Non-pigmented ciliary epithelial cell (primary cell): ENCODE data around the gene STIM1.
"Not testable (repeated sequence)": the region's sequence is repeated elsewhere in the genome, so short reads cannot be mapped to it uniquely, and the experiment has no call there.

Experiments
- DNase-seq: peaks from one replicate; pipeline ENCODE4 v3.0.0-alpha.2; 2010; ENCODE audit warnings: low read depth

The STIM1 gene

DNA sequence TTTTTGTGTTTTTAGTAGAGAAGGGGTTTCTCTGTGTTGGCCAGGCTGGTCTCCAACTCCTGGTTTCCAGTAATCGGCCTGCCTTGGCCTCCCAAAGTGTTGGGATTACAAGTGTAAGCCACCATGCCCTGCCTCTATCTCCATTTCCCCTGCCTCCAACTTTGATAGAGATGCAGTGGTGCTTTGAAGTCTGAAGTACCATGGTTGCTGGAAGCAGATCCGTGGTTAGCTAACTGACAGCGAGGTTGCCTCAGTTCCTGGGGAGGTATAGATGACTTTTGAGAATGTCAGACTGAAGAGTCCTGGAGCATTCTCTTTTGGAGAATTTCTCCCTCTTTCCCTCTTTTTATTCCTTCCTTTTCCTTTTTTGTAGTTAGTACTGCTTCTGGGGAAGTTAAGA, 127.6 kb downstream of the STIM1 start:
- DNase-seq: no peak

DNA sequence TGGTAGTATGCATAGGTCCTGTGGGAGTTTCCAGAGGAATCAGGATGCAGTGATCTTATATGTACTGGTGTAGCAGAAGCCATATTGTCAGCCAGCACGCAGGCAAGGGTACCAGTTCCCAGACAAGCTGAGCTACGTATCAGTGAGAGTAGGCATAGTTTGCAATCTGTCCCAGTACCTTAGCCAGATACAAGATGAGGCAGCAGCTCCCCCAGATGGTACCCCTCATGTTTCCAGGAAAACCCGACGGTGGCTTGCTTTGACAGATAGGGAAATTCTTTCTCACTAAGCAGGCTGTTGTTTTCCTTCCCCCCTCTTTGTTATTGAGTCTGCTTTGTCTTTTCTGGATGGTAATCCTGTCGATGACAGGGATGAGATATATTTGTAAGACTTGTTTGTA, 129.4 kb downstream of the STIM1 start:
- no peak for DNase-seq

DNA sequence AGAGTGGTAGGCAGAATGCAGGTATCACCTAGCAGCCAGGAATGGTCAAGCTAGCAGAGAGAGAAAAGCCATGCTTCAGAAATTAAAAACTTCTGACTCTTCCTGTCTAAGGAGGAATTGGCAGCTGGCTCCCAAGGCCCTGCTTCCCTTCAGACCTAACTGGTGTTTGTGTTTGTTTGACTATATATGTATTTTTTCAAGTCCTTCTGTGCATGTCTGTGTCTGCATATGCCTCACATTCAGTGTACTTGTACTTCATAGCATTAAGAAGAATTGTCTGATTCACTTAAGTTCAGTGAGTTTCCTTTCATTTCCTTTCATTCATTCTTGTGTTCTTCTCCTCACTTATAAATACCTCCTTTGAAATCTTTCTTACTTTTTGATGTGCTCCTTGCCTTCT, 130.2 kb downstream of the STIM1 start:
- DNase-seq: no peak

DNA sequence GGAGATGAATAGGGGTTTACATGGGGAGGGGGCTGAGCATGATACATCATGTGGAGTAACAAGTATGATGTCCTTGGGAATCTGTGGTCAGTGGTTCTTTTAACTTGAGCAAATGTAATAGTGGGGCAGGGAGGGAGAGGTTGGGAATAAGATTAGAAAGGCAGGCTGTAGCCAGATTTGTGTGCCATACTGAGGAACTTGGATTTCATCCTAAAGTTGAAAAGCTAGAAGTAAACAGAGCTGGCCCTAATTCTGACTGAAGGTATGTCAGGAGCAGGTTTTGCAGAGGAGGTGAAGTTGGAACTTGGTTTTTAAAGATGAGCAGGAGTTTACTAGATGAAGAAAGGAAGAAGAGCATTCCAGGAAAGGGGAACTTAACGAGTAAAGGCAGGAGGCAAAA, 130.8 kb downstream of the STIM1 start:
- no peak for DNase-seq

DNA sequence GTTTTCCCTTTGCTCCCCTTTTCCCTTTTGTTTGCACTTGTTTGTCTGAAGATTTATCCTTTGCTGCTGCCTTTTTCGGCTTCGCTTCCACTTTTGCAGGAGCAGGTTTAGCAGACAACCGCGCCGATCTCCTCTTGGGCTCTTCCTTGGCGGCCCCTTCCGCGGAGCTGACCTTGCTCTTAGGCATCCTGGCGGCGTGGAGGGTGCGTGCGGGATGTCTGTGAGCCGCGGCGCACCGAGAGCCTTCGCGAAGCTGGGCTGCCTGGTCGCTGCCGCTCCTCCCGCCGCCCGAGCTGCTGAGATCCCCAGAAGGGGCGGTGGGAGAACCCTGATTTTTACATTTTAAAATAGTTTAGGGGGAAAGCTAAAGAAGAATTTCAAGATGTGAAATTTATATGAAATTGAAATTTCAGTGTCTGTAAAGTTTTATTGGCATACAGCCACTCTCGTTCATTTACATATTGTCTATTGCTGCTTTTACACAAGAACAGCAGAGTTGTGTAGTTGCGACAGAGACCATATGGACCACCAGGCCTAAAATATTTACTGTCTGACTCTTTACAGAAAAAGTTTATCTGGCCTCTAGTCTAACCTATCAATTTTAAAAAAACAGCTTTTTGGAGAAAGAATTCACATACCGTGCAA, 133.9 kb downstream of the STIM1 start:
- DNase-seq: no peak

DNA sequence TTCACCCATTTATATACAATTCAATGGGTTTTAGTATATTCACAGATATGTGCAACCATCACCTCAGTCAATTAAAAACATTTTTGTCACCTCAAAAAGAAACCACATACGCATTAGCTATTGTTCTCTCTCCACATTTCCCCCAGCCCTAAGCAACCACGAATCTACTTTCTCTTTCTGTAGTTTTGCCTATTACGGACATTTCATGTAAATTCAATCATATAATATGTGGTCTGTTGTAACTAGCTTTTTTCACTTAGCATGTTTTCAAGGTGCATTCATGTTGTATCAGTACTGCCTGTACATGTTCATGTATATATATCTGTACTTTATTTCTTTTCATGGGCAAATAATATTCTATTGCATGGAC, 134.4 kb downstream of the STIM1 start:
- no peak for DNase-seq

DNA sequence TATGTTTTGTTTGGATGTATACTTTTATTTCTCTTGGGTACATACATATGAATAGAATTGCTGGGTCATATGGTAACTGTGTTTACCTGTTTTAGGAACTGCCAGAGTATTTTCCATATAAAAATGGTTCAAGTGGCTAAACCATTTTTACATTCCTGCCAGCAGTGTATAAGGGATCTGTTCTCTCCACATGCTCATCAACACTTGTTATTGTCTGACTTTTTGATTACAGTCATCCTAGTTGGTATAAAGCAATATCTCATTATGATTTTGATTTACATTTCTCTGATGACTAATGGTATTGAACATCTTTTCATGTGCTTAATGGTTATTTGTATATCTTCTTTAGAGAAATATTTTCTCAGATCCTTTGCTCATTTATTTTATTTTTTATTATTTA, 134.9 kb downstream of the STIM1 start:
- DNase-seq: no peak

DNA sequence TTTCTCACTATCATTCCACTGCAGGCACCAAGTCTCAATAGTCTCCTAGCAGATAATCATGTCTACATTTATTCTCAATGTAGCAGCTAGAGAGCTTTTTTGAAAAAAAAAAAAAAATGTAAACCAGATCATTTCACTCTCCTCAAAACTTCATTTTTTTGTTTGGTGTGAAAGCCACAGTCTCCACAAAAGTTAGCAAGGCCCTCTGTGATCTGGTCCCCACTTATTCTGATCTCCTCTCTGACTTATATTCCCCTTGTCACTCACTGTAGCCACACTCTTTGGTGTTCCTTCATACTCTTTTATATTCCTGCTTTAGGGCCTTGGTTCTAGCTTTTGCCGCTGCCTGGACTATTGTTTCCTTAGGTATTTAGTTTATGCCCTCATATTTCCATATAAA, 137.5 kb downstream of the STIM1 start:
- no peak for DNase-seq

DNA sequence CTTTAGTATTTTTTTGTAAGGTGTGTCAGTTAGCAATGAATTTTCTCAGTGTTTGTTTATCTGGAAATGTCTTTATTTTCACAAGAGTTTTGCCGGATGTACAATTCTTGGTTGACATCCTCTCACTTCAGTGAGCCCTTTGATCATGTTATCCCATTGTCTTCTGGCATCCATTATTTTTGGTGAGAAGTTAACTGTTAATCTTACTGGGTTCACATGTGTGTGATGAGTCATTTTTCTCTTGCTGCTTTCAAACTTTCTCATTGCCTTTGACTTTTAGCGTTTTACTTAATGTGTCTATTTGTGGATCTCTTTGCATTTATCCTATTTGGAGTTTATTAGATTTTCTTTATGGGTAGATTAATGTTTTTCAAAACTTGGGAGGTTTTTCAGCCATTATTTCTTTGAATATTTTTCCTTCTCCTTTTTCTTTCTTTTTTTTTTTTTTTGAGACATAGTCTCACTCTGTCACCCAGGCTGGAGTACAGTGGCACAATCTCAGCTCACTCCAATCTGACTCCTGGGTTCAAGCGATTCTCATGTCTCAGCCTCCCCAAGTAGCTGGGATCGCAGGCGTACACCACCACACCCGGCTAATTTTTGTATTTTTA, 138.7 kb downstream of the STIM1 start:
- DNase-seq: no peak

DNA sequence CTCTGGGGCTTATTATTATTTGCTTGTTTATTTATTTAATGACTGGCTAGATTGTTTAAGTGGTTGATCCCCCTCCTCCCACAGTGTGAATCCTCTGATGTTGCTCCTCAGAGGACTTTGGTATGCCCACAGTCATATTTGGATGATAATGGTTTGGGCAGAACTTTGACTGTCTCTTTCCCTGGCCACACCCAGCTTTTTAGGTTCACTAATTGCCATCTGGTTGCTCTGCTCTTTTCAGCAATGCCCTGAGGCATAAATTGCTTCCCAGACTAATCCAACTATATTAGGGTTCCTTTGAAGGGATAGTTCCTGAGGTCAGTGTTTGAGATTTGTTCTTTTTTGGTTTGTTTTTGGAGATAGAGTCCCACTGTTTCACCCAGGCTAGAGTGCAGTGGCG, 139.8 kb downstream of the STIM1 start:
- no peak for DNase-seq

DNA sequence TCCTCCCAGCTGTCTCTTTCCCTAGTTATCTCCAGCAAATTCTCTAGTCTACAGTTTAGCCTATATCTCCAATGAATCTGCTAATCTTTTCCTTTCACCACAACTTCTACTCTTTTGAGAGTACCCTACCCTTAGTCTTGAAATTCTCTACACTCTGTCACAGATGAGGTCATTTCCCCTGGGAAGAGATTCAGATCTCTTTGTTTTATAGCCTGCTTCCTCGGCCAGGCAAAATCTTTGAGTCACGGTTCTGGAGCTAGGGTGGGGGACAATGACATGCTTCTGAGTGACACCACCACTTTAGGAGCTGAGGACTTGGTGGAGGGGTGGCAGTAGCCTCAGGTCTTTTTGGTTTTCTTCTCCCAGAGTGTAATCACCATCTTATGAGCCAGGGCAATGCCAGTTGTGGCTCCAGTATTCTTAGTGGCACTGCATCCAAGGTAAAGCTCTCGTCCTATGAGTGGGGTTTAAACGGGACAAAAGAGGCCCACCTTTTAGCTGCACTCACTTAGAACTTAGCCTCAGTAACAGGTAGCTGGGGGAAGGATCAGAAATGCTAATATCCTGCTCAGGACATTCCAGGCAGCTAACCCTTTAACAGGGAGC, 140.6 kb downstream of the STIM1 start:
- DNase-seq: no peak

DNA sequence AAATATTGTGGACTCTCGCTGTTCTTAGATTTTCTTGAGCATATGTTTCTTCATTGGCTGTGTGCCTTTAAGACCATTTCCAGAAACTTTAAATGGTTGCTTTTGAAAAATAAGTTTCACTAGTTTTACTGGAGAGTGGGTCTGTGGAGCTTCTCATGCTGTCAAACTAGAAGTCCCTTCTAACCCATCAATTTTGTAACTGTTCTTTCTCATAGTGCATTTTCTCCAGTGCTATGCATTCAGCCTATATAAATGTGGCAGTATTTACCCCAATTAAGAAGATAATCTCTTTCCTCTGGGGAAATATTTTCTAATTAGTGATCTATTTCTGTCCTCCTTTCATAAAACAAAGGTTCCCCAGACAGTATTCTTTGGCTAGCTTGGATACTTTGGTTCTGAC, 141.2 kb downstream of the STIM1 start:
- no peak for DNase-seq

DNA sequence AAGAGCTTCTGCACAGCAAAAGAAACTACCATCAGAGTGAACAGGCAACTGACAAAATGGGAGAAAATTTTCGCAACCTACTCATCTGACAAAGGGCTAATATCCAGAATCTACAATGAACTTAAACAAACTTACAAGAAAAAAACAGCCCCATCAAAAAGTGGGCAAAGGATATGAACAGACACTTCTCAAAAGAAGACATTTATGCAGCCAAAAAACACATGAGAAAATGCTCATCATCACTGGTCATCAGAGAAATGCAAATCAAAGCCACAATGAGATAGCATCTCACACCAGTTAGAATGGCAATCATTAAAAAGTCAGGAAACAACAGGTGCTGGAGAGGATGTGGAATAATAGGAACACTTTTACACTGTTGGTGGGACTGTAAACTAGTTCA, 149.3 kb downstream of the STIM1 start:
- DNase-seq: not testable (repeated sequence)

DNA sequence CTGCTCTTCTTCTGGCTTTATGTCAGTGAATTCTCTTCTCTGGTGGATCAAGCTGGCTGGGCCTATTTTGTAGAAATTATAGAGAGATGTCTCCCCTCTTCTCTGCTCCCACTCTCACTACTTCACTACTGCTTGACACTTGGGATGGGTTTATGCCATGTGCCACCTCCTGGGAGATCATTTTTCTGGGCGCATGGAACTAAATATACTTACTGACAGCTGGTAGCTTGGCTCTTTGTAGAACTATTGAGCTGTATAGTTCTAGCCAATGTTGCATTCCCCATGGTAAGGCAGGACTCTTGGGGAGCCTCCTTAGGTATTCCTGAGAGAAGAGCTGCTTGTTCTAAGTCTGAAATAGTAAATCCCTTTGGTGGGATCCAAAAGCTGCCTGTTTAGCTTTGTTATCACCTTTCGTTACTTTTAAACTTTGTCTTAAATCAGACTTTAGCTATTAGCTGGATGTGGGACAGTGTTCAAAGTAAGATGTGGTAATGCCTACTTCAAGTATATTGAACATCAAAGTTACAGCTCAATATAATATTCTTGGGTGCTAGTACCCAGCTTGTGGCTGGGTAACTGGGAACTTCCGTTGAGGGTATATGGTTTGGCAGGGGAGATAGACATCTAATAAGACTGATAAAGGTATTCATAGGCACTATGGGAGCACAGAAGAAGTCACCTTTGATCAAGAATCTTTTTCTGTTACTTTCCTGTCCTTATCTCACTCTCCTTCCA, 151.6 kb downstream of the STIM1 start:
- no peak for DNase-seq

DNA sequence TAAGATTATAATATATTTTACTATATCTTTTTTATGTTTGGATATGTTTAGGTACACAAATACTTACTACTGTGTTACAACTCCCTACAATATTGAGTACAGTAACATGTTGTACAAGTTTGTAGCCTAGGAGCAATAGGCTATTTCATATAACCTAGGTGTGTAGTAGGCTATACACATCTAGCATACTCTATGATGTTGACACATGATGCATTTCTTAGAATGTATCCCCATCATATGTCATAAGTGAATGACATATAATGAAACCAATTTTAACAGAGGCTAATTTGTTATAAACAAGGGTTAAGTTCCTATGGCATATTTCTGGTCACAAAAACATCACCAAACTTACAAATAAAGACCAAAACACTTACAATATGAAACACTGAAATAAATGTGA, 152.7 kb downstream of the STIM1 start:
- DNase-seq: no peak

DNA sequence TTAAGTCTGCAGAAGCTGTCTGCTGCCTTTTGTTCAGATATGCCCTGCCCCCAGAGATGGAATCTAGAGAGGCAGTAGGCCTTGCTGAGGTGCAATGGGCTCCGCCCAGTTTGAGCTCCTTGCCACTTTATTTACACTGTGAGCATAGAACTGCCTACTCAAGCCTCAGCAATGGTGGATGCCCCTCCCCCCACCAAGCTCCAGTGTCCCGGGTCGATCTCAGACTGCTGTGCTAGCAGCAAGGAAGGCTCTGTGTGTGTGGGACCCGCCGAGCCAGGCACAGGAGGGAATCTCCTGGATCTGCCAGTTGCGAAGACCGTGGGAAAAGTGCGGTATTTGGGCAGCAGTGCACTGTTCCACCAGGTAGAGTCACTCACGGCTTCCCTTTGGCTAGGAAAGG, 161.1 kb downstream of the STIM1 start:
- not testable (repeated sequence) for DNase-seq

DNA sequence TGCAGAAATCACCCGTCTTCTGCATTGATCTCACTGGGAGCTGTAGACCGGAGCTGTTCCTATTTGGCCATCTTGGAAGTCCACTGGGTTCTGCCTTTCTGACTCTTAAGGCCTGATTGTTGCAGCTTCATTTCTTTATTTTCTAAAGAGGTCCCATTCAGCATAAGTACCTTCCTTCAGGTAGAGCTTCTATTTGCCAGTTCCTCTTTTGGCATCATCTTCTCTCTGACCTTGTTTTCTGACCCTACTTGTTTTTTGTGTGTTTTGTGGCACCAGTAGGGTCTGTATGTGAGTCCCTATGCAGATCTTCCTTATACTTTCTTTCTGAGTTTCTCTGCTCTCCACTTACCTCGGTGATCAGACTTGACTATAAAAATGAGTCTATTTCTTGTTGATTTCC, 161.7 kb downstream of the STIM1 start:
- DNase-seq: no peak

DNA sequence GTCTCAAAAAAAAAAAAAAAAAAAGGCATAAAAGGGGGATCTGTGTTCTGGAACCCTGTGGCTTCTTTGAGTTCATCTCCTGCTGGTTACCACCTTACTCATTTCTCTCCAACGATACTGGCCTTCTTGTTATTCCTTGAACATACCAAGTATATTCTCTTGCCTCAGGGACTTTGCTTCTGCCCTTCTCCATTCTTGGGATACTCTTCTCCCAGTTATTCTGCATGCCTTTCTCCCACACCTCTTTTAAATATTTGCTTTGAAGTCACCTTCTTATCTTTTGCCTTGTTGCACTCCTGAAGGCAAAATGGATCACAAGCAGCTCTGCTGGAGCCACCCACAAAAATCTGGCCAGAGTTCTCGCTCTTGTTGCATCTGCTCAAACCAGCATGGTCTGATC, 163.2 kb downstream of the STIM1 start:
- no peak for DNase-seq

DNA sequence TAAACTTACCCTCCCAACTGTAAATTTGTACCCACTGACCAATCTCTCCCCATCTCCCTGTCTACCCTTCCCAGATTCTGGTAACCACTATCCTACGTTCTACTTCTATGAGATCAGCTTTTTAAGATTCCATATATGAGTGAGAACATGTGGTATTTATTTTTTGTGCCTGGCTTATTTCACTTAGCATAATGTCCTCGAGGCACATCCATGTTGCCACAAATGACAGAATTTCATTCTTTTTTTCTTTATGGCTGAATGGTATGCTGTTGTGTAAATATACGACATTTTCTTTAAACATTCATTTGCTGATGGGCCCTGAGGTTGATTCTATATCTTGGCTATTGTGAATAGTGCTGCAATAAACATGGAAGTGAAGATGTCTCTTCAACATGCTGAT, 164.4 kb downstream of the STIM1 start:
- DNase-seq: no peak

DNA sequence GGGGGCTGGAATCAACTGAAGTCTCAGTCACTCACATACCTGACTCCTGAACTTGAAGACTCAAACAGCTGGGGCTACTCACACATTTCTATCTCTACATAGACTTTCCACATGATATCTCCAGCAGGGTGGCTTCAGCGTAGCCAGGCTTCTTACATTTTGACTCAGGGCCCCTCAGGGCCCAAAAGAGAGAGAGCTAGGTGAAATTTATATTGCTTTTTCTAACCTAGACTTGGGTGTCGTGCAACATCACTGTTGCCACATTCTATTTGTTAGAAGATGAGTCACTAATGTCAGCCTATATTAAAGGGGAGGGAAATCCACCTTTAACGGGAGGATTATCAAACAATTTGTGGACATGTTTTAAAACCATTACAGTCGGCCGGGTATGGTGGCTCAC, 167.2 kb downstream of the STIM1 start:
- DNase-seq: no peak

DNA sequence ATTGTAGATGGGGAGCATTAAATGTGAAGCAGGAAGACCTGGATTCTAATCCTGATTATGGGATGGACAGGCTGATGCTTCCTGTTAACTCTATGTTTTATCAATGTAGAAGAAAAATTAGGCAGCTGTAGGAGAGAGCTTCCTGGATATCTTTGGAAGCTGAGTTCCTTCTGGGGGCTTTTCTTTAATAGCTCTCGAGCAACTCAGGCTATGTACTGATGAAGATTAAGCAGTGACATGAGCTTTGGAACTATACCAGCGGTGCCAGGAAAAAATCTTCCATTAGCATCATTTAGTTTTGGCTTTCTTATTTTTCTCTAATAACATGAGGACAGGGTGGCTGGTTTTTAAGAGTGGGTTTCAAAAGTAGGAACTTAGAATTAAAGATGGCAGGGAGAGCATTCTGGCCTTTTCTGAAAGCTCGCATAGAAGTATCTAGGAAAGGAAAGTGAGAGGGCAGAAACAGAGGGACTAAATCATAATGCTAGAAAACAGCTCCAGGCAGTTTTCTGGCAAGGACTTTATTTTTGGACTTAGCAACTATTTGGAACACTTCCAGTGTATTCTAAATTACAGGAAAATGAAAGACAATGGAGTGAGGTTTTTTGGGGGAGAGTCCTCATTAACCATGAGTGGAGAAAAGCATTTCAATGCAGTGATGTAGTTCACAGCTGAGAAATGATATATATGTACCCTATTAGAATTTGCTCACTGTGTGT, 169.9 kb downstream of the STIM1 start:
- DNase-seq: no peak

DNA sequence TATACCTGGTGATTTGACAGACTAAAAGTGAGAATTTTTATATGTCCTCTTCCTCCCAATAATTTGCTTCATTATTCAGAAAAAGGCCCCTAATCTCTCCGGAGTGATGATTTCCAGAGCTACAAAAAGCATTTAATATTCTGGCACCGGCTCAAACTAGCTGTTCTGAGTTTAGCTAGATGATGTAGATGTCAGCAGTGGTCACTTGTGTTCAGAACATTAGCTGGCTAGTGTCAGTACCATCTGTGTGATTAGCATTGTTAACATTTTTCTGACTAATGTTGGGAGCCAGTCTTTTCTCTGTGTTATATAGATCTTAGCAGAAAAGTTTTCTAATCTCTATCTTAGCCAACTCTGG, 170.5 kb downstream of the STIM1 start:
- DNase-seq: no peak

DNA sequence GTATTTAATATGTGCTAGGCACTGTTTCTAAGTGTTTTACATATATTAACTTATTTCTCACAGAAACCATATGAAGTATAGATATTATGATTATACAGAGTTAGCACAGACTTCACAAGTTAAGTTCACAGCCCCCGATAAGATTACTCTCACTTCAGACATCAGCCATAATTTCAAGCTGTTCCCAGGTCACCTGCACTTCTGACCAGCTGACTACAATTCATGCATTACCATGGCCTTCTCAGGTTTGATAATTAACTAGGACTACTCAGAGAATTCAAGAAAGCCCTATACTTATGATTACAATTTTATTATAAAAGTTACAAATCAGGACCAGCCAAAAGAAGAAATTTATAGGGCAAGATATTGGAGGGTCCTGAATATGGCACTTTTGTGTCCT, 170.9 kb downstream of the STIM1 start:
- DNase-seq: no peak
